ENCODE data around the gene GHR.

The GHR gene

DNA sequence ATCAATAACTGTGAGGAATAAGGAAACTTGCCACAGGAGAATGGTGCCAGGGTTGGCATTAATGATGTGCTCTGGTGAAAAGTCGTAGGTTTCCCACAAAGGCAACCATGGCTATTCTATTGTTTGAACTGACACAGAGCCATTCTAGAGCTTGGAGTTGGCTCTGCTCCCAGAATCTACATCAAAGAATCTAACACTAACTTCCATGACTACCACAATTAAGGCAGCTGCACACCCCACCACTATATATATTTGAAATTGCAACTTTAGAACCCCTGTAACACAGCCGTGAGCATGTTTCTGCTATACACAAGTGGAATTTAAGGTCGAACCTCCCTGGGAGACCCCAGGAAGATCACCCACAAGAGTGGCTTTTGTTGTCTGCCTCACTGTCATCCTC, 243.6 kb downstream of the GHR start:
- no peak overlapping the region for H3K27ac ChIP-seq
- TF ChIP-seq, protein P1, sequence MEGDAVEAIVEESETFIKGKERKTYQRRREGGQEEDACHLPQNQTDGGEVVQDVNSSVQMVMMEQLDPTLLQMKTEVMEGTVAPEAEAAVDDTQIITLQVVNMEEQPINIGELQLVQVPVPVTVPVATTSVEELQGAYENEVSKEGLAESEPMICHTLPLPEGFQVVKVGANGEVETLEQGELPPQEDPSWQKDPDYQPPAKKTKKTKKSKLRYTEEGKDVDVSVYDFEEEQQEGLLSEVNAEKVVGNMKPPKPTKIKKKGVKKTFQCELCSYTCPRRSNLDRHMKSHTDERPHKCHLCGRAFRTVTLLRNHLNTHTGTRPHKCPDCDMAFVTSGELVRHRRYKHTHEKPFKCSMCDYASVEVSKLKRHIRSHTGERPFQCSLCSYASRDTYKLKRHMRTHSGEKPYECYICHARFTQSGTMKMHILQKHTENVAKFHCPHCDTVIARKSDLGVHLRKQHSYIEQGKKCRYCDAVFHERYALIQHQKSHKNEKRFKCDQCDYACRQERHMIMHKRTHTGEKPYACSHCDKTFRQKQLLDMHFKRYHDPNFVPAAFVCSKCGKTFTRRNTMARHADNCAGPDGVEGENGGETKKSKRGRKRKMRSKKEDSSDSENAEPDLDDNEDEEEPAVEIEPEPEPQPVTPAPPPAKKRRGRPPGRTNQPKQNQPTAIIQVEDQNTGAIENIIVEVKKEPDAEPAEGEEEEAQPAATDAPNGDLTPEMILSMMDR (conservative IDR thresholded peaks at IDR 0.05; ENCODE audit: low read depth), result no peak
- DNase-seq (ENCODE audit: low spot score), result no peak
- ChIA-PET CTCF (no interaction called here), POLR2A (ENCODE audit: low non-redundant PET) (no interaction called here)

DNA sequence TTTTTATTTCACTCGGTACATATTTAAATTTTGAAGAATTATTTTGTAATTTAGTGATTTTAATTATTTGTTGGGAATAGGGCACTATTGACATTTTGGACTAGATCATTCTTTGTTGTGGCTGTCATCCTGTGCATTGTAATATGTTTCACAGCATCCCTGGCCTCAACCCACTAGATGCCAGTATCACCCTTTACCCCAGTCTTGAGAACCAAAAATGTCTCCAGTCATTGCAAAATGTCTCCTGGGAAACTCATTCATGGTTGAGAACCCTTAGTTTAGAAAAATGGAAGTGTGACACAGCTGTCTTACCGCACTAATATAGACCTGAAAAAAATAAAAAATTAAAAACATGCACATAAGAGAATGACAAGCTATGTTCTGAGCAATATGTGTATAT, 245.0 kb downstream of the GHR start:
- no peak overlapping the region for H3K27ac ChIP-seq
- no peak for DNase-seq (ENCODE audit: low spot score)
- CTCF ChIA-PET, result no interaction called here
- POLR2A ChIA-PET (ENCODE audit: low non-redundant PET), result no interaction called here
- TF ChIP-seq, protein P1 (conservative IDR thresholded peaks at IDR 0.05; ENCODE audit: low read depth), result no peak

DNA sequence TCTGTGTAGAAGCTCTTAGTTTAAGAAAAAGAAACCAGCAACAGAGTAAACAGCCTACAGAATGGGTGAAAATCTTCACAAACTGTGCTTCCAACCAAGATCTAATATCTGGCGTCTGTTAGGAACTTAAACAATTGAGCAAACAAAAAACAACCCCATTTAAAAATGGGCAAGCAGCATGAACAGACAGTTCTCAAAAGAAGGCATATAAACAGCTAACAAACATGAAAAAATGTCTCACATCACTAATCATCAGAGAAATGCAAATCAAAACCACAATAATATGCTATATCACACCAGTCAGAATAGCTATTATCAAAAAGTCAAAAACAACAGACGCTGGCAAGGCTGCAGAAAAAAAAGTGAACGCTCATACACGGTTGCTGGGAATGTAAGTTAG, 249.7 kb downstream of the GHR start:
- no peak for DNase-seq (ENCODE audit: low spot score)
- CTCF ChIA-PET, result interaction anchor here (0.5 to 0.9 kb wide), 2 partner anchors 17 to 596 kb away, joined by 3 to 5 read pairs; no protein-coding TSS in a partner anchor
- TF ChIP-seq, protein P1 (conservative IDR thresholded peaks at IDR 0.05; ENCODE audit: low read depth), result no peak
- no peak overlapping the region for H3K27ac ChIP-seq
- POLR2A ChIA-PET (ENCODE audit: low non-redundant PET), result no interaction called here

DNA sequence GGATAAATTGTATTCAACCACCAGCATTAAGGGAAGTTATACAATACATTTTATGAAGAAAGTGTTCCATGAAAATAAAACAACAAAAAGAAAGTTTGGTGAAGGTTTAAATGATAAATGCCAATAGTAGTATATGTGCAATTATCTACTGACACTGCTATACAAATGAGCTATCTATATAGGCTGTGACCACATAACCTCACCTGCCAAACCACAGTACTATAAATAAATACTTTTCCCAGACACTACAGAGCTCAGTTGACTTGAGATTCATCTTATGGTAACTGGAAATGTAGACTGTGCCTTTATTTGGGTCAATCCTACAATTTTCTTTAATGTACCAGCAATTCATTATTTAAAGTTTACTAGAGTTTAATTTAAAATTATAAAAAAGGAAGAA, 252.4 kb downstream of the GHR start:
- DNase-seq (ENCODE audit: low spot score), result no peak
- CTCF ChIA-PET, result no interaction called here
- no peak overlapping the region for H3K27ac ChIP-seq
- POLR2A ChIA-PET (ENCODE audit: low non-redundant PET), result no interaction called here
- TF ChIP-seq, protein P1 (conservative IDR thresholded peaks at IDR 0.05; ENCODE audit: low read depth), result no peak

DNA sequence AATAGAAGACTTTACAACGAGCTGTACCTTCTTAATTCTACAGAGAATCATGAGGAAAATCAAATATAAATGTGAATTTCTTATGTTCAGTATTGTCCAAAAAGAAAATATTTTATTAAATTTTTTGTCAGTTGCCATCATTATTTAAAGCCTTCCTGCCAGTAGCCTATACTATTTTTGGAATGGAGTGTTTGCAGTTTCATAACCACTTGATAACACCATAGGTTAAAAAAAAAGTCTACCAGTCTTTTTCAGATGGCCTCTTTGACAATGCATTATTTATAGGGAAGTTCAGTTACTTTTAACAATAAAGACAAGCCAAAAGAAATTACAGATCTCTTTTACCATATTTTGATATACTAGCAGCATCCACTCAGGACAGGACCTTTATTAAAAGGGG, 253.1 kb downstream of the GHR start:
- CTCF ChIA-PET, result no interaction called here

DNA sequence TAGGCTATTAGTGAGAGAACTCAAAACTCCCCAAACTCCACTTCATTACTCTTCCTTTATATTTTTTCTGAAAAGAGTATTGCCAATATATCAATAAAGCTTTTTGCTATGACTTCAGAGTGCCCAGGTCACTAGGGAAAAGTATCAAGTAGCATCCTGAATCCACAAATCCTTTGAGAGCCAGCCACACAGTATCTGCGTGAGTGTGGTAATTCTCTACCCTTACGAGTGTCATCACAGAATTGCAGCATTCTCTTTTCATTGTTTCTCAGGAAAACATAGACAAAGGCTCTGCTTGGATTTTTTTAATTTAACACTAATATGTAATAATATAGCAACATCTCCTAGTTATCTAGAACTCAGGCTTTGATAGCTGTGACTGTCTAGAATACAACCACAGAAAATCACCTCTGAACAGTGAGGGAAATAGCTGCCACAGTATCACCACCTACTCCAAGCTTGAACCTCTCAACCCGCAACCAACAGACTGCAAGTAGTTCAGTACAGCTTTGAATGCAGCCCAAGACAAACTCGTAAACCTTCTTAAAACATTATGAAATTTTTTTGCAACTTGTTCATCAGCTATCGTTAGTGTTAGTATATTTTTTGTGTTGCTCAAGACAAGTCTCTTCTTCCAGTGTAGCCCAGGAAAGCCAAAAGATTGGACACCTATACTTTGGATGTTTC, 254.1 kb downstream of the GHR start:
- DNase-seq (ENCODE audit: low spot score), result no peak
- ChIA-PET POLR2A (ENCODE audit: low non-redundant PET) (no interaction called here), CTCF (interaction anchor here (0.8 kb wide), 1 partner anchor 842 kb away, joined by 4 read pairs; no protein-coding TSS in a partner anchor)
- no peak overlapping the region for H3K27ac ChIP-seq
- TF ChIP-seq, protein P1 (conservative IDR thresholded peaks at IDR 0.05; ENCODE audit: low read depth), result no peak

More for the DNA sequence above, 253.1 kb downstream of the GHR start:
- TF ChIP-seq, protein P1 (conservative IDR thresholded peaks at IDR 0.05; ENCODE audit: low read depth), result no peak
- DNase-seq (ENCODE audit: low spot score), result no peak
- no peak overlapping the region for H3K27ac ChIP-seq
- POLR2A ChIA-PET (ENCODE audit: low non-redundant PET), result no interaction called here
